ENCODE data around the gene ENTHD1. TPM values are rescaled to one million over a fixed set of nuclear protein-coding genes. Genes with fewer than 3 reads are reported as not detected.

The ENTHD1 gene
- total RNA-seq, 1 donor from 2014 or later: not detected

DNA sequence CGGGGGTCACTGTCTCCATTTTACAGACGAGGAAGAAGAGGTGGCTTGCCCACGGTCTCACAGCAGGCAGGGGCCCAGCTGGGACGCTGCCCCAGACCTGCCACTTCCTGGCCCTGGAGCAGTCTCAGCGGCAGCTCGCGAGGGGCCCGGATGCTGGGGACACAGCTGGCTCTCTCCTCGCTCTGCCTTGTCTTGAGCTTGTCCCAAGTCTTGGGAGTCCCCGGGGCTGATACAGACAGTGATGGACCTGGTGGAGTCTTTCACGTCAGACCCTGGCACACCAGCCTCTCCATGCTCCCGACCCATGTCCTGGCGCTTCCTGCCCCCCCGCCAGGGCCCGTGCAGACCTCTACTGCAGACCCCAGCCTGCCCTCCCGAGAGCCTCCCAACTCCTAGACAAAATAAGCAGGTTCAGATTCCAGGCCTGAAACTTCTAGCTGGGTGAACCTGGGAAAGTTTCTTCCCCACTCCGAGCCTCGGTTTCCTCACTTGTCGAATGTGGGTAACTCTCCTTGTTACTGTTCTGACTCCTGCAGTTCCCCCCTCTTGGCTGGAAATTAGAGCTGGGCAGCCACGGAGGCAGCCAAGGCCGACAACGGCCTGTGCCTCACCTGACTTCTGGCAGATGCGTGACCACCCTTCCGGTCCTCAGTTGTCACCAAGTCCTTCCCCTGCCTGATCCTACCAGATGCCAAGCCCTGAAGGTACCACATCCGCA is 177.6 kb downstream of the ENTHD1 start:
- Mint-ChIP-seq H3K27me3 (ENCODE audit: unreplicated experiment) (peaks cover 5% of the 10 kb centered on the region), H3K27ac (ENCODE audit: unreplicated experiment) (no peak overlapping the region), H3K9me3 (ENCODE audit: unreplicated experiment) (no peaks in the 10 kb centered on the region), H3K4me1 (ENCODE audit: low read depth, unreplicated experiment) (peaks cover 4% of the 10 kb centered on the region), H3K36me3 (ENCODE audit: unreplicated experiment) (no peaks in the 10 kb centered on the region), H3K4me3 (ENCODE audit: unreplicated experiment) (no peak overlapping the region)
- TF ChIP-seq, protein P1, sequence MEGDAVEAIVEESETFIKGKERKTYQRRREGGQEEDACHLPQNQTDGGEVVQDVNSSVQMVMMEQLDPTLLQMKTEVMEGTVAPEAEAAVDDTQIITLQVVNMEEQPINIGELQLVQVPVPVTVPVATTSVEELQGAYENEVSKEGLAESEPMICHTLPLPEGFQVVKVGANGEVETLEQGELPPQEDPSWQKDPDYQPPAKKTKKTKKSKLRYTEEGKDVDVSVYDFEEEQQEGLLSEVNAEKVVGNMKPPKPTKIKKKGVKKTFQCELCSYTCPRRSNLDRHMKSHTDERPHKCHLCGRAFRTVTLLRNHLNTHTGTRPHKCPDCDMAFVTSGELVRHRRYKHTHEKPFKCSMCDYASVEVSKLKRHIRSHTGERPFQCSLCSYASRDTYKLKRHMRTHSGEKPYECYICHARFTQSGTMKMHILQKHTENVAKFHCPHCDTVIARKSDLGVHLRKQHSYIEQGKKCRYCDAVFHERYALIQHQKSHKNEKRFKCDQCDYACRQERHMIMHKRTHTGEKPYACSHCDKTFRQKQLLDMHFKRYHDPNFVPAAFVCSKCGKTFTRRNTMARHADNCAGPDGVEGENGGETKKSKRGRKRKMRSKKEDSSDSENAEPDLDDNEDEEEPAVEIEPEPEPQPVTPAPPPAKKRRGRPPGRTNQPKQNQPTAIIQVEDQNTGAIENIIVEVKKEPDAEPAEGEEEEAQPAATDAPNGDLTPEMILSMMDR (IDR thresholded peaks at IDR 0.05; ENCODE audit: partially characterized antibody, unreplicated experiment): no peak
- DNase-seq: no peak

DNA sequence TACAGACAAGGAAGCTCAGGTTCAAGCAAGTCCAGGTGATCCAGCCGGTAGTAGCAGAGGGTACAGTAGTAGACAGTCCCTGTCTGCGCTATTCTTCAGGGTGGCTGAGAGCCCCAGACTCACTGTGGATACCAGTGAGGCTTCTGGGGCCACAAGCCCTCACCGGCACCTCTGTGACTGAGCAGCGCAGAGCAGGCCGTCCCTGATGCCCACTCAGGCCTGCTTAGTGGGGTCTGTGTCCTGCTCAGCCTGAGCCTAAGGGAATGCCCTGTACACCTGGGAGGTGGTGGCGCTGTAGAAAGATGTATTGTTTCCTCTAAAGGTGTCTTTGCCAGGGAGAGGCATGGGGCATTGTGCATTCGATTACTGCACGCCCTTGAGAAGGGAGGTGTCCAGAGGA is 179.2 kb downstream of the ENTHD1 start:
- Mint-ChIP-seq H3K4me3 (ENCODE audit: unreplicated experiment) (no peak overlapping the region), H3K27ac (ENCODE audit: unreplicated experiment) (no peak overlapping the region), H3K4me1 (ENCODE audit: low read depth, unreplicated experiment) (peaks cover 4% of the 10 kb centered on the region), H3K9me3 (ENCODE audit: unreplicated experiment) (no peaks in the 10 kb centered on the region), H3K36me3 (ENCODE audit: unreplicated experiment) (no peaks in the 10 kb centered on the region), H3K27me3 (ENCODE audit: unreplicated experiment) (peaks cover 9% of the 10 kb centered on the region)
- TF ChIP-seq, protein P1 (IDR thresholded peaks at IDR 0.05; ENCODE audit: partially characterized antibody, unreplicated experiment): no peak
- no peak for DNase-seq

DNA sequence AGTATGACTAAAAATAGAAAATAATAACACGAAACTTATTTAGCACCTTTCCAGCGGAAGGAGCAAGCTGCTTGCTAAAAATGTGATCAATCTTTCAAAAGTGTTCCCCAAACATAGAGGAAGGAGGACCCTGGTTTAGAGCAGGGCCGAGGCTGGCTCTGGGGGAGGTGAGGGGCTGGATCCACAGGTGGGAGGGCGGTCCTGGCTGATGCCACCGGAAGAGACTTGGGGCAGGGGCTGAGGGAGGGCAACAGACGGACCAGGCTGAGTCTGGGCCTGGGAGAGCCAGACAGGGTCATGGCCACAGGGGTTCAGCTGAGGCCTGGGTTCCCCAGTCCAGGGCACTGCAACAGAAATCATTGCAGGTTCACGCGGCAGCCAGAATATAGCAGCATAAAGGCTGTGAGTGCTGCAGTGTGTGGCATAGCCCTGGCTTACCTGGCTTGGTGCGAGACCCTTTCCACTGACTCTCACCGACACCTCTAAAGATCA is 179.7 kb downstream of the ENTHD1 start:
- no peaks in the 10 kb centered on the region for H3K9me3 Mint-ChIP-seq (ENCODE audit: unreplicated experiment)
- peaks cover 4% of the 10 kb centered on the region for H3K4me1 Mint-ChIP-seq (ENCODE audit: low read depth, unreplicated experiment)
- no peak overlapping the region for H3K27ac Mint-ChIP-seq (ENCODE audit: unreplicated experiment)
- H3K27me3 Mint-ChIP-seq (ENCODE audit: unreplicated experiment): peaks cover 6% of the 10 kb centered on the region
- TF ChIP-seq, protein P1 (IDR thresholded peaks at IDR 0.05; ENCODE audit: partially characterized antibody, unreplicated experiment): no peak
- H3K36me3 Mint-ChIP-seq (ENCODE audit: unreplicated experiment): no peaks in the 10 kb centered on the region
- no peak for DNase-seq
- H3K4me3 Mint-ChIP-seq (ENCODE audit: unreplicated experiment): no peak overlapping the region

DNA sequence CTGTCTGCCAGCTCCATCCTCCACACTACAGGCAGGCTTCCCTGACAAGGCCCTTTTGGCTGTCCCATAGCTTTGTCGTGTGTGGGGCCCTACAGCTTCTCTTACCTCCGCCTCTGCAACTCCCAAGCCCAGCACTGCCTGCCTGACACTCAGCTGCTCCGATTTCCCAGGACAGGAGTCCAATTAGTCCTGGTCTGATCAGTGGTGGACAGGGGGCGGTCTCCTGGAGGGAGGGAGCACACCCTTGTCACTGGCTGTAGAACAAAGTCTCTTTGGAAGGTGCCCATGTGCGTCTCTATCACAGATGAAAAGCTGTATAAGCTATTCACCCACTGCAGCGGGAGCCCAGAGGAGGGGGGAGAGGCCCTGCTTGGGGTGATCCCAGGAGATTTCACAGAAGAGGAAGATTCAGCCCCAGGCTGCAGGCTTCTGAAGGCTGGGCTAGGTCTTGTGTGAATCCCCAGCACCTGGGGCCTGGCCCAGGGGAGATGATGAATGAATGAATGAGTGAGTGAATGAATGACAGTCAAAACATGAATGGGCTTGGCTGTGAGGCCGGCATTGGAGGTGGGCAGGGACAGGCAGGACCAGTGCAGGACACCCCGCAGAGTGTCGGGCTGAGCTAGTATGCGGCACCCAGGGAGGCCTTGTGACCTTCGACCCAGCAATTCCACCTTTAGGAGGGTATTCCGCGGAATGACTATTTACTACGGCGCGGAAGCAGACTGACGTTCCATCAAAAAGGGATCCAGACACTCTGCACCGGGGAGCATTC is 180.6 kb downstream of the ENTHD1 start:
- TF ChIP-seq, protein P1 (IDR thresholded peaks at IDR 0.05; ENCODE audit: partially characterized antibody, unreplicated experiment): no peak
- Mint-ChIP-seq H3K36me3 (ENCODE audit: unreplicated experiment) (no peaks in the 10 kb centered on the region), H3K27ac (ENCODE audit: unreplicated experiment) (no peak overlapping the region), H3K4me1 (ENCODE audit: low read depth, unreplicated experiment) (peaks cover 4% of the 10 kb centered on the region), H3K27me3 (ENCODE audit: unreplicated experiment) (peaks cover 6% of the 10 kb centered on the region), H3K4me3 (ENCODE audit: unreplicated experiment) (no peak overlapping the region), H3K9me3 (ENCODE audit: unreplicated experiment) (no peaks in the 10 kb centered on the region)
- DNase-seq: no peak

DNA sequence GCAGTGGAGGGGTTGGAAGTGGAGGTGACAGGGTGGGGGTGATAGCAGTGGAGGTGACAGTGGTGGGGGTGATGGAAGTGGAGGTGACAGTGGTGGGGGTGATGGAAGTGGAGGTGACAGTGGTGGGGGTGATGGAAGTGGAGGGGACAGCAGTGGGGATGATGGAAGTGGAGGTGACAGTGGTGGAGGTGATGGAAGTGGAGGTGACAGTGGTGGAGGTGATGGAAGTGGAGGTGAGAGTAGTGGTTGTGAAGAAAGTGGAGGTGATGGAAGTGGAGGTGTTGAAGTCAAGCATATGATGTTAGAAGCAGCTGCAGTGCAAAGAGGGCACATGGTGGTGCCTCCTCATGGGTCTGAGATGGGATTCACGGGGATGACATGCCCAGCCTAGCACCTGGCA is 181.5 kb downstream of the ENTHD1 start:
- TF ChIP-seq, protein P1 (IDR thresholded peaks at IDR 0.05; ENCODE audit: partially characterized antibody, unreplicated experiment): no peak
- DNase-seq: no peak
- Mint-ChIP-seq H3K4me1 (ENCODE audit: low read depth, unreplicated experiment) (peaks cover 4% of the 10 kb centered on the region), H3K9me3 (ENCODE audit: unreplicated experiment) (no peaks in the 10 kb centered on the region), H3K27ac (ENCODE audit: unreplicated experiment) (no peak overlapping the region), H3K4me3 (ENCODE audit: unreplicated experiment) (no peak overlapping the region), H3K27me3 (ENCODE audit: unreplicated experiment) (peaks cover 6% of the 10 kb centered on the region), H3K36me3 (ENCODE audit: unreplicated experiment) (no peaks in the 10 kb centered on the region)

Measured in glutamatergic neuron (in vitro differentiated cells).